GM18526 (cell line): ENCODE data around the gene JAKMIP2.

Experiments
- POLR2A ChIP-seq: IDR thresholded peaks from 3 replicates; pipeline ENCODE4 v1.6.1; 2011; ENCODE audit not compliant: insufficient read length; ENCODE audit errors: extremely low read depth

Gene JAKMIP2

DNA sequence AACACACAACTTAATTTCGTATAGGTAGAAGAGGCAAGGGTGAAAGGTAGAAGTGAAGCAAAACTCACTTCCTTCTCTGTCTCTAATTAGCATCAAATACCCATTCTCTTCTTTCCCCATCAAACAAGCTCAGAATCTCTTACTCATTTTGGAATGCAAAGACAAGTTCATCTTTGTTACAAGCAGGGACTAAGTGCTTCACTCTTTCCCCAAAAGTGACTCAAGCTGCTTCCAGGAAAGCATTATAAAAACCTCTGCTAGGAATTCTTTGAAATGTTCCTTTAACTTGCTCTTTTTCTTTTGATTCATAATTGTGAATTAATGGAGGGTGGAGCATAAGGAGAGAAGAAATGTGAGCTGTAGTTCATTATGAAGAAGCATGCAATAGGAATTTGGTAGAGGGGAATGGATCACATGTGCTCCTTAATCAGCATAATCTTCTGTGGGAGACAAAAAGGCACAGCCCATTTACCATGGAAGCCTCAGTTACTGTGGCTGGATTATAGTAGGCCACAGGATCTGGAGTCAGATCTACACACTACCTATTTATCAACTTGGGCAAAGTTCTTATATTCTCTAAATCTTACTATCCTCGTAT lies 163.1 kb downstream of the JAKMIP2 start:
- no peak for TF ChIP-seq POLR2A

- TF ChIP-seq POLR2A: no peak
These were observed 164.7 kb downstream of the JAKMIP2 start for GRCh38 chr5:147617711-147618350.

DNA sequence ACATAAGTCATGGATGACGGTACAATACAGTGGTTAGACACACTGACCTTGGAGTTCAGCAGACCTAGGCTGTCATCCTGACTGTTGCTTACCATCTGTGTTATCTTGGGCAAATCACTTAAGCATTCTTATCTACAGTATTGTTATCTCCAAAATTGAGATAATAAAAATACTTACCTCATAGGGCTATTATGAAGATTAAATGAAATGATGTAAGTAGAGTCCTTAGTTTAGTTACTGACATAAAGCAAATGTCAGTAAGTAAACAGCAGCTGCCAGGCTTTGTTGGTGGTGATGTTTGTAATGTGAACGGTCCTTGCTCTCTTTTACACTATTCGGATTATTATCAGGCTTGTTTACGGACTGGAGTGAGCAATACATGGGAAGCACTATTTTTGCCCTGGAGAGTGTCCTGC lies 165.3 kb downstream of the JAKMIP2 start:
- TF ChIP-seq POLR2A: no peak

GRCh38 chr5:147616421-147616820 lies 166.1 kb downstream of the JAKMIP2 start:
- no peak for TF ChIP-seq POLR2A

DNA sequence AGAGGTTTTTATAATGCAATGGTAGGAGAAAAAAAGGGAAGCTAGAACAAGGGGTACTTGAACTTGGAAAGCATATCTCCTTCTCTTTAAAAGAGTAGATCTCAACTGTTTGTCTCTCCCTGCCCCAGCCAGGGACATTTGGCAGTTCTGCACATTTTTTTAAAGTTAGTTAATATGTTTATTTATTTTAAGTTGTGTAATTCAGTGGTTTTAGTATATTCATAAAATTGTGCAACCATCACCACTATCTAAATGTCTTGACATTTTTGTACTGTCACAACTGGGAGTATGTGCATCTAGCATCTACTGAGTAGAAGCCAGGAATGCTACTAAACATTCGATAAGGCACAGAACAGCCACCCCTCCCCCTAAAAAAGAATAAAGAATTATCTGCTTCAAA lies 169.2 kb downstream of the JAKMIP2 start:
- no peak for TF ChIP-seq POLR2A

DNA sequence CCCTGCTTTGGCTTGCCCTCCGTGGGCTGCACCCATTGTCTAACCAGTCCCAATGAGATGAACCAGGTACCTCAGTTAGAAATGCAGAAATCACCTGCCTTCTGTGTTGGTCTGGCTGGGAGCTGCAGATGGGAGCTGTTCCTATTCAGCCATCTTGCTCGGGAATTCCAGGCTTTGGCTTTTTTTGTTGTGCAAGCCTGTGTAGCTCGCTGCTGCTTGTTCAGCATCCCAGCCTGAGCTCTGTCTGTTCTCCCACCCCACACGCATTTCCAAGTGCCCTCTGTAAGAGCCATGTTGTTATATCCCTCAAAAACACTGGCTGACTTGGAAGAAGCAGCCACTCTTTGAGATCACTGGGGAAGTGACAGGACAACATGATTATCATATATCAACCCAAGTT lies 171.0 kb downstream of the JAKMIP2 start:
- no peak for TF ChIP-seq POLR2A

GRCh38 chr5:147610798-147611197 lies 171.7 kb downstream of the JAKMIP2 start:
- TF ChIP-seq POLR2A: no peak

DNA sequence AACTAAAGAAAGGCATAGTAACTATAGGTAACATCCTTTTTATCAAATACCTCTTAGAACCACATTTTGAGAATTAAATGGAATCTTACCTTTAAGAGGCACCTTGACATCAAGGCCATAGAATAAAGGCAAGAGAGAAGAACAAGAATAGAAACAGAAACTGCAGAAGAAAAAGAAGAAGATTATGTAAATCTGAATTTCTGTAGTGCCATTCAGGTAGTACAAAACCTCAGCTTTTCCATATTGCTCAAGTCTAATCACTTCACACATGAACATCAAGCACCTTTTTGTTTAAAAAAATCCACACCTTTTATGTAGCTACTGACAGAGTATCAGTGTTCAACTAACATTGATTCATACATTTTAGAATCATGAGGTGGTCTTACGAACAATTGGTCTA lies 180.9 kb downstream of the JAKMIP2 start:
- TF ChIP-seq POLR2A: no peak

DNA sequence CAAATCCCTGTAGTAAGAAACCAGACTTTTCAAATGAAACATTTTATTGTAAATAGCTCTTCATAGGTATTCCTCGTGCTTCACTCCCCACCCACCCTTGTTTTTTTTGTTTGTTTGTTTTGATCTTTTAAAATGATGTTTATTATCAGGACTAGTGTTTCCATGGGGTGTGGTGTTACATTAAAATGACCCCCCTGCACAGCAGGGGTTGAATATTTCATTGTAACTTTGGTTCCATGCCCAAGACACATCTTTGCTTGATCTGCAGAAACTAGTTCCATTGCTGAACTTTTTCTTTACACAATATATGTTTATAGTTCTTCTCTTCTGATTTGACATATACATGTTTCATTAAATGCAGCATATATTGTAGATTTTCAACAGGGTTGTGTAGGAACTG lies 191.4 kb downstream of the JAKMIP2 start:
- TF ChIP-seq POLR2A: no peak

GRCh38 chr5:147590096-147590495 lies 192.4 kb downstream of the JAKMIP2 start:
- TF ChIP-seq POLR2A: no peak

DNA sequence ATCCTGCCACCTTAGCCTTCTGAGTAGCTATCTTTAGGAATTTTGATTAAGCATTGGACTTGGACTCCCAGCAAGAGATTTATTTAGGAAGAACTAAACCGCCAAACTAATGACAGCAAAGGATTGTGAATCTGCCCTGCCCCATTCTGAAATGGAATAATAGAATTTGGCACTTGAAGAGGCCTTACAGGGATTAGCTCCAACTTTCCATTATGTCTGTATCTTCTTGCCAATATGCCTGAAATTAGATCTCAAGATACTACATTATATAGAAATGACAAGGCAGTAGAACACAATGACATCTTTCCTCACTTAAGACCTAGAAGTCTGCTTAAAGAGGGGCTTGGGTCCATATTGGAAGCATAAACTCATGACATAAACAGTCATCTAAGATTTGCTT lies 195.7 kb downstream of the JAKMIP2 start:
- TF ChIP-seq POLR2A: no peak

- TF ChIP-seq POLR2A: no peak
These were observed 196.3 kb downstream of the JAKMIP2 start for GRCh38 chr5:147586221-147586620.

DNA sequence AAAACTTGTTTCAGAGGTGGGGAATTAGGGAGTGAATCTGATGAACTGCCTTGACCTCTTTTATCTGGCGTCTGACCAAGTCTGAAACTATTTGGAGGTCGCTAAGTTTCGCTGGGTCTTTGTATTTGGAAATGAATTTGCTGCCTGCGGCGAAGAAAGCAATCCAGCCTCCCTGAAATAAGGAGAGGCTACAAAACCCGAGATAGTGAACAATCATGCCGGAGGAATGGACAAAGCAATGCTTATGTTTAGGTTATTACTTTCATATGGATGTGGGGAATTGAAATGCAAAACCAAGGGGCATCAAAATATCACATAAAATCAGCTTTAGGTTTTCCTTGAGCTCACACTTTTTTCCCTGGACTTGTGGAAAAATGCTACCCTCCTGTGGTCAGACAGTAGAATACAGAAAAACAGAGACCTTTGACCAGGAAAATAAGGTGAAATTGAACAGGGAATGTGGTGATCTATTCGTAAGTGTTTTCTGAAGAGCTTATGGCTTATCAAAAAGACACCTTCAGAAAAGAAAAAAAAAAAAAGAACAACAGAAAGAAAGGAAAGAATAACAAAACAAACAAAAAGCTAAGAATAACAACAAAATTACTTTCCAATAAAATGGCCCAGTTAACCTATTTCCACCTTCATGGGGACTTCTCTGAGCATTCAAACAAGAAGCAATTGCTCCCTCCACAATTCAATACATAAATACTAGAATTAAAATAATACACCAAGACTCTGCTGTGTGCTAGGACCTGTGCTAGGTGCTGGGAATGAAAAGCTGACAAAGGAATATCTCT lies 204.1 kb downstream of the JAKMIP2 start:
- no peak for TF ChIP-seq POLR2A

GRCh38 chr5:147576646-147577535 lies 205.6 kb downstream of the JAKMIP2 start:
- TF ChIP-seq POLR2A: no peak

GRCh38 chr5:147575598-147575997 lies 206.9 kb downstream of the JAKMIP2 start:
- TF ChIP-seq POLR2A: no peak
